HepG2 (cell line): ENCODE measurements around the gene RAB36. TPM values are rescaled to one million over a fixed set of nuclear protein-coding genes. Genes with fewer than 3 reads are reported as not detected.

Experiments
- ARNTL ChIP-seq: sonication (generic); formaldehyde crosslinking; IDR thresholded peaks from 2 replicates; pipeline ENCODE4 v1.4.0; 2020; ENCODE audit warnings: mild to moderate bottlenecking, missing genetic modification reagents
- MXD4 ChIP-seq: IDR thresholded peaks from 2 replicates; pipeline ENCODE4 v1.6.1; 2016; ENCODE audit warnings: mild to moderate bottlenecking, missing biosample characterization, missing genetic modification reagents
- MYC ChIP-seq: sonication (generic); formaldehyde crosslinking; IDR thresholded peaks from 2 replicates; pipeline ENCODE4 v1.9.0; 2021; ENCODE audit warnings: missing genetic modification reagents, borderline replicate concordance
- NFE2L1 ChIP-seq: sonication (generic); formaldehyde crosslinking; IDR thresholded peaks from 2 replicates; pipeline ENCODE4 v1.4.0; 2020; ENCODE audit warnings: missing genetic modification reagents, mild to moderate bottlenecking, borderline replicate concordance
- NFRKB ChIP-seq: fragments of 450-650 bp; IDR thresholded peaks from 2 replicates; pipeline ENCODE4 v1.6.1; 2017
- ONECUT2 ChIP-seq: sonication (generic); formaldehyde crosslinking; IDR thresholded peaks from 2 replicates; pipeline ENCODE4 v1.4.0; 2020; ENCODE audit warnings: missing genetic modification reagents
- RAD21 ChIP-seq: fragments of 450-650 bp; formaldehyde crosslinking; IDR thresholded peaks from 2 replicates; pipeline ENCODE4 v1.5.0; 2020; ENCODE audit warnings: mild to moderate bottlenecking
- TEAD2 ChIP-seq: sonication (generic); formaldehyde crosslinking; IDR thresholded peaks from 2 replicates; pipeline ENCODE4 v1.9.0; 2021; ENCODE audit warnings: missing genetic modification reagents
- ZNF235 ChIP-seq: sonication (generic); formaldehyde crosslinking; IDR thresholded peaks from 2 replicates; pipeline ENCODE4 v1.8.1; 2023; ENCODE audit warnings: mild to moderate bottlenecking, missing genetic modification reagents, borderline replicate concordance
- ZNF317 ChIP-seq: sonication (generic); formaldehyde crosslinking; IDR thresholded peaks from 2 replicates; pipeline ENCODE4 v1.5.0; 2020; ENCODE audit warnings: mild to moderate bottlenecking, missing genetic modification reagents
- ZNF441 ChIP-seq: sonication (generic); formaldehyde crosslinking; IDR thresholded peaks from 2 replicates; pipeline ENCODE4 v1.7.0; 2021; ENCODE audit warnings: missing genetic modification reagents, borderline replicate concordance
- ZSCAN29 ChIP-seq: sonication (generic); formaldehyde crosslinking; conservative IDR thresholded peaks from 2 replicates; pipeline ENCODE4 v1.4.0; 2020; ENCODE audit warnings: mild to moderate bottlenecking, missing genetic modification reagents
- polyA plus RNA-seq, 8 experiments: library from polyadenylated mRNA; depleted of rRNA in 3 of 8; stranded (reverse) in 7 of 8; unstranded in 1 of 8; fragments of >200 nt; fragmentation: Illumina TruSeq in 4 of 8; extraction: Trizol in 4 of 8; gene quantifications; 2 replicates each; pipeline versions ENCODE4 v1.2.1 to v1.2.3, GENCODE V29; 2011 to 2016; ENCODE audit warnings: low read depth in 4 of 8, missing spikeins in 1 of 8, mixed read lengths in 1 of 8; ENCODE audit not compliant: insufficient read depth in 1 of 8
- total RNA-seq, 5 experiments: library from RNA; depleted of rRNA; stranded (reverse); fragments of >200 nt; fragmentation: Illumina TruSeq; extraction: Trizol; gene quantifications; 2 replicates each; pipeline ENCODE4 v1.2.3, GENCODE V29; 2016; ENCODE audit warnings: low read depth in 1 of 5
- TF ChIP-seq, protein P1 (sequence below): sonication (generic); formaldehyde crosslinking; IDR thresholded peaks from 2 replicates; pipeline ENCODE4 v1.5.0; 2020; ENCODE audit warnings: missing genetic modification reagents, mild to moderate bottlenecking, borderline replicate concordance
- TF ChIP-seq, protein P2 (sequence below): sonication (generic); formaldehyde crosslinking; IDR thresholded peaks from 2 replicates; pipeline ENCODE4 v1.5.0; 2020; ENCODE audit warnings: mild to moderate bottlenecking, missing genetic modification reagents, borderline replicate concordance
- TF ChIP-seq, protein P3 (sequence below): sonication (generic); formaldehyde crosslinking; IDR thresholded peaks from 2 replicates; pipeline ENCODE4 v1.4.0; 2020; ENCODE audit warnings: mild to moderate bottlenecking, missing genetic modification reagents, borderline replicate concordance
- TF ChIP-seq, protein P4 (sequence below): IDR thresholded peaks from 2 replicates; pipeline ENCODE4 v1.6.1; 2016; ENCODE audit warnings: low read depth, borderline replicate concordance
- TF ChIP-seq, protein P5 (sequence below): sonication (generic); formaldehyde crosslinking; IDR thresholded peaks from 2 replicates; pipeline ENCODE4 v1.8.0; 2022; ENCODE audit warnings: mild to moderate bottlenecking, missing genetic modification reagents; ENCODE audit not compliant: insufficient replicate concordance
- TF ChIP-seq, protein P6 (sequence below): IDR thresholded peaks from 2 replicates; pipeline ENCODE4 v1.6.1; 2016; ENCODE audit warnings: missing compliant biosample characterization, missing genetic modification reagents, borderline replicate concordance
- TF ChIP-seq, protein P7 (sequence below): IDR thresholded peaks from 2 replicates; pipeline ENCODE4 v1.6.1; 2016

Gene RAB36
- total and polyA plus RNA-seq, 2 of the 13 experiments (the other 11 are each of a cell fraction or from before 2014, with no cell fraction given) = 0.24 to 0.86 TPM

DNA sequence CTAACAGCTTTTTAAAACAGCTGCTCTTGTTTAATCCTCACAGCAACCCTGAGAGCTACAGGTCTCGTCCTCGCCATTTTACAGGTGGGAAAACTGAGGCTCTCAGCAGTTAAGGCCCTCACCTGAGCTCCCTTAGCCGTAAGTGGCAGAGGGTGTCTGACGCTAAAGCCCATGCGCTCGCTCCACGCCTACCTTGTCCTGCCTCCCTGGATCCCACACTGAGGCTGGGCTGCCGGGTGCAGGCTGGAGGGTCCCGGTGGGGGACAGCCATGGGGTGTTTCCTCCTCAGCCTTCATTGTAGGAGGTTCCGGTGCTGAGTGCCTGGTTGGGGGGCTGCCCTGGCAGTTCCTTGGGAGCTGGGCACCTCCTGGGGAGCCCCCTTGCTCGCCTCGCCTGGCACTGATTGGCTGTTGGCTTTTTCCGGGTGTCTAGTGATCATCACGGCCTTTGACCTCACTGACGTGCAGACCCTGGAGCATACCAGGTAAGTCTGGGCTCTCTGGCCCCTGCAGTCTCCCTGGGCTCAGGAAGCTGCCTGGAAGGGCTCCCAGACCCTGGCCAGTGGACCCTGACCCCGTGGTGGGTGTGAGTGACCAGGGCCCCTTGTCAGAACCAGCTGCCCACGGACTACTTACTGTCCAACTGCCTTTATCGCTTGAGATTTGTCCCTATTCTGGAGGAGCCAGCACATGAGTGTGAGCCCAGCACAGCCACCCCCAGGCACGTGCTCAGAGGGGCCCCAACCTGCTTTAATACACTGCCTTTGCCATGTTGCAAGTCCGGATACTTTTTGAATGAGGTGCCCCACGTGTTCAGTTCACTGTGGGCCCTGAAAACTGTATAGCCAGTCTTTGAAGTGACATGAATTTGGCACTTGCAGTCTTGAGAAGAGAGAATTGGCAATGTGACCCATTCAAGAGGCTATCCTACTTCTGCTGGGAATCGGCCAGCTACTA is 12.6 kb downstream of the RAB36 start (continued):
- TF ChIP-seq, protein P1, sequence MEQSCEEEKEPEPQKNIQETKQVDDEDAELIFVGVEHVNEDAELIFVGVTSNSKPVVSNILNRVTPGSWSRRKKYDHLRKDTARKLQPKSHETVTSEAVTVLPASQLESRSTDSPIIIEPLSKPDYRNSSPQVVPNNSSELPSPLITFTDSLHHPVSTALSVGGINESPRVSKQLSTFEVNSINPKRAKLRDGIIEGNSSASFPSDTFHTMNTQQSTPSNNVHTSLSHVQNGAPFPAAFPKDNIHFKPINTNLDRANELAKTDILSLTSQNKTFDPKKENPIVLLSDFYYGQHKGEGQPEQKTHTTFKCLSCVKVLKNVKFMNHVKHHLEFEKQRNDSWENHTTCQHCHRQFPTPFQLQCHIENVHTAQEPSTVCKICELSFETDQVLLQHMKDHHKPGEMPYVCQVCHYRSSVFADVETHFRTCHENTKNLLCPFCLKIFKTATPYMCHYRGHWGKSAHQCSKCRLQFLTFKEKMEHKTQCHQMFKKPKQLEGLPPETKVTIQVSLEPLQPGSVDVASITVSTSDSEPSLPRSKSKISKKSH = no peak
- TF ChIP-seq RAD21 (CRISPR knock-in tag) (no peak), NFE2L1 (no peak), ARNTL (CRISPR knock-in tag) (no peak), ZNF317 (no peak), MYC (CRISPR knock-in tag) (peak; percentile 59; the same call in 1 of the 2 replicates), MXD4 (CRISPR knock-in tag) (0 out of 2 replicates have a peak, but pooled peaks have one; percentile 30), ZSCAN29 (CRISPR knock-in tag) (no peak), ZNF235 (no peak), ONECUT2 (CRISPR knock-in tag) (no peak), TEAD2 (CRISPR knock-in tag) (no peak), NFRKB (no peak), ZNF441 (CRISPR knock-in tag) (no peak)
- TF ChIP-seq, protein P2, sequence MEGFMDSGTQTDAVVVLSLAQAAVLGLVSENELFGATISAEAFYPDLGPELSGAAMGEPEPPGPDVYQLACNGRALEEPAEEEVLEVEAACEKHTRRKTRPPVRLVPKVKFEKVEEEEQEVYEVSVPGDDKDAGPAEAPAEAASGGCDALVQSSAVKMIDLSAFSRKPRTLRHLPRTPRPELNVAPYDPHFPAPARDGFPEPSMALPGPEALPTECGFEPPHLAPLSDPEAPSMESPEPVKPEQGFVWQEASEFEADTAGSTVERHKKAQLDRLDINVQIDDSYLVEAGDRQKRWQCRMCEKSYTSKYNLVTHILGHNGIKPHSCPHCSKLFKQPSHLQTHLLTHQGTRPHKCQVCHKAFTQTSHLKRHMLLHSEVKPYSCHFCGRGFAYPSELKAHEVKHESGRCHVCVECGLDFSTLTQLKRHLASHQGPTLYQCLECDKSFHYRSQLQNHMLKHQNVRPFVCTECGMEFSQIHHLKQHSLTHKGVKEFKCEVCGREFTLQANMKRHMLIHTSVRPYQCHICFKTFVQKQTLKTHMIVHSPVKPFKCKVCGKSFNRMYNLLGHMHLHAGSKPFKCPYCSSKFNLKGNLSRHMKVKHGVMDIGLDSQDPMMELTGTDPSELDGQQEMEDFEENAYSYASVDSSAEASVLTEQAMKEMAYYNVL (CRISPR knock-in tag) = no peak
- TF ChIP-seq, protein P3, sequence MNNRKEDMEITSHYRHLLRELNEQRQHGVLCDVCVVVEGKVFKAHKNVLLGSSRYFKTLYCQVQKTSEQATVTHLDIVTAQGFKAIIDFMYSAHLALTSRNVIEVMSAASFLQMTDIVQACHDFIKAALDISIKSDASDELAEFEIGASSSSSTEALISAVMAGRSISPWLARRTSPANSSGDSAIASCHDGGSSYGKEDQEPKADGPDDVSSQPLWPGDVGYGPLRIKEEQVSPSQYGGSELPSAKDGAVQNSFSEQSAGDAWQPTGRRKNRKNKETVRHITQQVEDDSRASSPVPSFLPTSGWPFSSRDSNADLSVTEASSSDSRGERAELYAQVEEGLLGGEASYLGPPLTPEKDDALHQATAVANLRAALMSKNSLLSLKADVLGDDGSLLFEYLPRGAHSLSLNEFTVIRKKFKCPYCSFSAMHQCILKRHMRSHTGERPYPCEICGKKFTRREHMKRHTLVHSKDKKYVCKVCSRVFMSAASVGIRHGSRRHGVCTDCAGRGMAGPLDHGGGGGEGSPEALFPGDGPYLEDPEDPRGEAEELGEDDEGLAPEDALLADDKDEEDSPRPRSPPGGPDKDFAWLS = no peak
- TF ChIP-seq, protein P4, sequence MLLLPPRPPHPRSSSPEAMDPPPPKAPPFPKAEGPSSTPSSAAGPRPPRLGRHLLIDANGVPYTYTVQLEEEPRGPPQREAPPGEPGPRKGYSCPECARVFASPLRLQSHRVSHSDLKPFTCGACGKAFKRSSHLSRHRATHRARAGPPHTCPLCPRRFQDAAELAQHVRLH = no peak
- TF ChIP-seq, protein P5, sequence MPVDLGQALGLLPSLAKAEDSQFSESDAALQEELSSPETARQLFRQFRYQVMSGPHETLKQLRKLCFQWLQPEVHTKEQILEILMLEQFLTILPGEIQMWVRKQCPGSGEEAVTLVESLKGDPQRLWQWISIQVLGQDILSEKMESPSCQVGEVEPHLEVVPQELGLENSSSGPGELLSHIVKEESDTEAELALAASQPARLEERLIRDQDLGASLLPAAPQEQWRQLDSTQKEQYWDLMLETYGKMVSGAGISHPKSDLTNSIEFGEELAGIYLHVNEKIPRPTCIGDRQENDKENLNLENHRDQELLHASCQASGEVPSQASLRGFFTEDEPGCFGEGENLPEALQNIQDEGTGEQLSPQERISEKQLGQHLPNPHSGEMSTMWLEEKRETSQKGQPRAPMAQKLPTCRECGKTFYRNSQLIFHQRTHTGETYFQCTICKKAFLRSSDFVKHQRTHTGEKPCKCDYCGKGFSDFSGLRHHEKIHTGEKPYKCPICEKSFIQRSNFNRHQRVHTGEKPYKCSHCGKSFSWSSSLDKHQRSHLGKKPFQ (CRISPR knock-in tag) = peak; percentile 58
- TF ChIP-seq, protein P6, sequence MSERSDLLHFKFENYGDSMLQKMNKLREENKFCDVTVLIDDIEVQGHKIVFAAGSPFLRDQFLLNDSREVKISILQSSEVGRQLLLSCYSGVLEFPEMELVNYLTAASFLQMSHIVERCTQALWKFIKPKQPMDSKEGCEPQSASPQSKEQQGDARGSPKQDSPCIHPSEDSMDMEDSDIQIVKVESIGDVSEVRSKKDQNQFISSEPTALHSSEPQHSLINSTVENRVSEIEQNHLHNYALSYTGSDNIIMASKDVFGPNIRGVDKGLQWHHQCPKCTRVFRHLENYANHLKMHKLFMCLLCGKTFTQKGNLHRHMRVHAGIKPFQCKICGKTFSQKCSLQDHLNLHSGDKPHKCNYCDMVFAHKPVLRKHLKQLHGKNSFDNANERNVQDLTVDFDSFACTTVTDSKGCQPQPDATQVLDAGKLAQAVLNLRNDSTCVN = no peak
- TF ChIP-seq, protein P7, sequence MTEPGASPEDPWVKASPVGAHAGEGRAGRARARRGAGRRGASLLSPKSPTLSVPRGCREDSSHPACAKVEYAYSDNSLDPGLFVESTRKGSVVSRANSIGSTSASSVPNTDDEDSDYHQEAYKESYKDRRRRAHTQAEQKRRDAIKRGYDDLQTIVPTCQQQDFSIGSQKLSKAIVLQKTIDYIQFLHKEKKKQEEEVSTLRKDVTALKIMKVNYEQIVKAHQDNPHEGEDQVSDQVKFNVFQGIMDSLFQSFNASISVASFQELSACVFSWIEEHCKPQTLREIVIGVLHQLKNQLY (CRISPR knock-in tag) = no peak
